ENCODE data around the gene ADAMTS2. TPM values are rescaled to one million over a fixed set of nuclear protein-coding genes. Genes with fewer than 3 reads are reported as not detected.

The ADAMTS2 gene
- total RNA-seq, 1 donor from 2014 or later = 18.8 TPM

GRCh38 chr5:179124853-179125788, 220.1 kb downstream of the ADAMTS2 start:
- H3K27ac Mint-ChIP-seq (ENCODE audit: unreplicated experiment) = no peak overlapping the region
- no peak overlapping the region for H3K4me2 ChIP-seq (ENCODE audit: low read length)
- H4K20me1 ChIP-seq (ENCODE audit: insufficient read depth, low read length) = no peaks in the 10 kb centered on the region
- no peak overlapping the region for H3K27ac ChIP-seq (ENCODE audit: low read depth, low read length)
- peaks cover 23% of the 10 kb centered on the region for H3K36me3 Mint-ChIP-seq (ENCODE audit: low read depth, unreplicated experiment)
- H3K9me3 Mint-ChIP-seq (ENCODE audit: unreplicated experiment) = peaks cover 17% of the 10 kb centered on the region
- no peaks in the 10 kb centered on the region for H3K27me3 ChIP-seq (ENCODE audit: insufficient read depth, low read length)
- H3K4me3 ChIP-seq (ENCODE audit: insufficient read depth, low read depth, low read length) = no peak overlapping the region
- H3K9ac ChIP-seq (ENCODE audit: low read length) = no peak overlapping the region
- no peaks in the 10 kb centered on the region for H3K4me1 Mint-ChIP-seq (ENCODE audit: low read depth, unreplicated experiment)
- no peak overlapping the region for H2AFZ ChIP-seq (ENCODE audit: low read depth, low read length)
- TF ChIP-seq CTCF (IDR thresholded peaks at IDR 0.05; ENCODE audit: insufficient read depth, low read depth, low read length) (no peak), EZH2 (IDR thresholded peaks at IDR 0.05; ENCODE audit: insufficient read depth, low read length) (no peak)
- peaks cover 12% of the 10 kb centered on the region for H3K9me3 ChIP-seq (ENCODE audit: insufficient read depth, low read depth, low read length)
- no peaks in the 10 kb centered on the region for H3K27me3 Mint-ChIP-seq (ENCODE audit: low read depth, unreplicated experiment)
- H3K4me1 ChIP-seq (ENCODE audit: insufficient read depth, low read length) = no peaks in the 10 kb centered on the region
- H3K4me3 Mint-ChIP-seq (ENCODE audit: unreplicated experiment) = no peak overlapping the region
- no peaks in the 10 kb centered on the region for H3K79me2 ChIP-seq (ENCODE audit: insufficient read depth, low read length)
- H3K36me3 ChIP-seq (ENCODE audit: insufficient read depth, low read length) = no peaks in the 10 kb centered on the region
- FAIRE-seq (no peak), DNase-seq (ENCODE audit: low read depth) (no peak)

- Mint-ChIP-seq H3K4me3 (ENCODE audit: unreplicated experiment) (no peak overlapping the region), H3K27ac (ENCODE audit: unreplicated experiment) (no peak overlapping the region), H3K27me3 (ENCODE audit: low read depth, unreplicated experiment) (no peaks in the 10 kb centered on the region), H3K9me3 (ENCODE audit: unreplicated experiment) (peaks cover 21% of the 10 kb centered on the region), H3K4me1 (ENCODE audit: low read depth, unreplicated experiment) (no peaks in the 10 kb centered on the region), H3K36me3 (ENCODE audit: low read depth, unreplicated experiment) (peaks cover 23% of the 10 kb centered on the region)
- Histone ChIP-seq H3K4me1 (ENCODE audit: insufficient read depth, low read length) (no peaks in the 10 kb centered on the region), H3K27me3 (ENCODE audit: insufficient read depth, low read length) (no peaks in the 10 kb centered on the region), H3K27ac (ENCODE audit: low read depth, low read length) (no peak overlapping the region), H3K79me2 (ENCODE audit: insufficient read depth, low read length) (no peaks in the 10 kb centered on the region), H3K9ac (ENCODE audit: low read length) (no peak overlapping the region), H3K4me2 (ENCODE audit: low read length) (no peak overlapping the region), H4K20me1 (ENCODE audit: insufficient read depth, low read length) (no peaks in the 10 kb centered on the region), H2AFZ (ENCODE audit: low read depth, low read length) (no peak overlapping the region), H3K9me3 (ENCODE audit: insufficient read depth, low read depth, low read length) (peaks cover 12% of the 10 kb centered on the region), H3K4me3 (ENCODE audit: insufficient read depth, low read depth, low read length) (no peak overlapping the region), H3K36me3 (ENCODE audit: insufficient read depth, low read length) (no peaks in the 10 kb centered on the region)
- TF ChIP-seq EZH2 (IDR thresholded peaks at IDR 0.05; ENCODE audit: insufficient read depth, low read length) = no peak
- TF ChIP-seq CTCF (IDR thresholded peaks at IDR 0.05; ENCODE audit: insufficient read depth, low read depth, low read length) = no peak
- FAIRE-seq (no peak), DNase-seq (ENCODE audit: low read depth) (no peak)
Observed at GRCh38 chr5:179124273-179124852, 220.9 kb downstream of the ADAMTS2 start.

All from astrocyte (in vitro differentiated cells and primary cell).